GM19238 (cell line): ENCODE measurements around the gene ISM1.
"Not testable (repeated sequence)": the region's sequence is repeated elsewhere in the genome, so short reads cannot be mapped to it uniquely, and the experiment has no call there.

Source experiments
- DNase-seq: peaks from one replicate; pipeline ENCODE4 v3.0.0; 2011; ENCODE audit warnings: low spot score; ENCODE audit not compliant: insufficient read length

Gene ISM1

DNA sequence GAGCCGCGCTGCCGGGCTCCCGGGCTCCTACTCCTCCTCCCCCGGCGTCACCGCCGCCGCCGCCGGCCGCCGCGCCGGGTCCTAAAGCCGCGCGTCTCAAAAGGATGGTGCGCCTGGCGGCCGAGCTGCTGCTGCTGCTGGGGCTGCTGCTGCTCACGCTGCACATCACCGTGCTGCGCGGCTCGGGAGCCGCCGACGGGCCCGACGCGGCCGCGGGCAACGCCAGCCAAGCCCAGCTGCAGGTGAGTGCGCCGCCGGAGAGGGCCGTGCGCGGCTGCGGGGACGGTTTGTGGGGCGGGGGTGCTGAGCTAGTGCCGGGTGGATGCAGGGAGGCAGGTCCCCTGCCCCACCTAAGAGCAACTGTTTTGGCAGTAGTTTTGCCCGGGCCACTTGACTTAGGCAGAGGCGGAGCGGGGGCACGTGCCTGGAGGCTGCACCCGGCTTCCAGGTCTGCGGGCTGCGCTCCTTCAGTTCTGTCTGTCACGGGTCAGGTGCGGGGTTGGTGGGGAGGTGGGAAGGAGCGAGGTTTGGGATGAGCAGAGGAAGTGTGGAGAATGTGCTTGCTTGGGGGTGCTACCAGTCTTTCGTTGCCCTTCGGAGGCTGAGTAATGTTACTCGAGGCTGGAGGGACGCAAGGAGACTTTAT, 722 bp downstream of the ISM1 start:
- DNase-seq, result peak; percentile 51

DNA sequence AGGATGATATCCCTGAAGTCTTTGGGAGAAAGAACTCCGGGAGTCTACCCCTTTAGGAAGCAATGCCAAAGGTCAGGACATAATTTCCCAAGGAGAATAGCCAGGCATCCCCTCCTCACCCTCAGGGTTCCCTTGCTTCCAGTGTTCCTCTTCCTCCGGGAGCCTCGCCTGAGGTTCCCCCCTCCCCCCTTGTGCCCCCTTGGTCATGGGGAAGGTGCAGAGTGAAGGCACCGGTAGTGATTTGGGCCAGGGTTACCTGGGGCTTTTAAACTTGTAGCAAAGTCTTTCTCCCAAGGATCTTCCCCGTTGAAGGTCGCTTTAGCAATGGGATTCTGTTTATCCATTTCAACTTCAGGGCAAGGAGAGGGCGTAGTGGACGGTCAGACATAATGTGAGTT, 1.2 kb downstream of the ISM1 start:
- no peak for DNase-seq

DNA sequence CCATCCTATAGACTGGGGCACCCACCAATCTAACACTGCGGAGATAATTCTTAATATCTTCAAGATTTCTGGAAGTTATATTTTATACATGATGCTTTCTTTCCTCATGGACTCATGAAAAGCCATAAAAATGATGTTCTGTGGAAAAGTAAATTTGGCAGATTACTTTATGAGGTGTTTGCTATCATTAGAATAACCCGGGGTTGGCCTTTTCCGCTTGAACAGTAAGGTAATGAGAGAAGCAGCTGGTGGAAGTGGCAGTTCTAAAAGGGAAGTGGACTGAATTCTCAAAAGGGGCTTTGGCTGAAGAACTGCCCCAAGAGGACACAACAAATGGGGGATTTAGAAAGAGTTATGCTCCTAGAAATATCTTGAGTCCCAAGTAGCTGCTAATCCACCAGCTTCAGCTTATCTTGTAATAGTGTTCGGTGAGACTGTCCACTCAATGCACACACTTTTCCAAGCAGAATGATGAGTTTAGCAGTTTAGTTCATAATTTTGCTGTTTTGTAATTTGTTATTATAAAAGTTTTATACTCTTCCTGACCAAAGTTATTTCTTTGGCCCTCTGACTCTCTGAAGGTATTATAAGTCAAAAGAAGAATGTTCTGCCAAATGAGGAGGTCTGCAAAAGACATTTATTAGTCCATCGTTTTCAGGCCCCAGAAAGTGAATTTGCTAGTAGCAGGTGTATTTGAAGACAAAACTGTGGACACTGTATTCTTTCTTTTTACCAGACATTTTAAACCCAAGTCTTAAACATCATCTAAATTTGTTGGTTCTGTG, 2.9 kb downstream of the ISM1 start:
- DNase-seq, result no peak

DNA sequence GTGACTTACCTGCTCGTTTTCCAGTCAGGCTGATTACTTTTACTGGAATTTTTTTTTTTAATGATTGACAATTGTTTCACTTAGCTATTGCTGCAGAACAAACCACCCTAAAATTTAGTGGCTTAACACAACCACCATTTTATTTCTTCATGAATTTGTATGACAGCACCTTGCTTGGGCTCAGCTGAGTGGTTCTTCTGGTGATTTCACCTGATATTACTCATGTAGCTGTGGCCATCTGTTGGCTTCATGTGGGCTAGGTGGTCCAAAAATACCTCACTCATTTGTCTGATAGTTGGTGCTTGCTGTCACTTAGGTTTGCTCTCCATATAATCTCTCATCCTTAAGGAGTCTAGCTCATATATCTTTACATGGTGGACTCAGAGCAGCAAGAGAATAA, 5.3 kb downstream of the ISM1 start:
- DNase-seq, result no peak

DNA sequence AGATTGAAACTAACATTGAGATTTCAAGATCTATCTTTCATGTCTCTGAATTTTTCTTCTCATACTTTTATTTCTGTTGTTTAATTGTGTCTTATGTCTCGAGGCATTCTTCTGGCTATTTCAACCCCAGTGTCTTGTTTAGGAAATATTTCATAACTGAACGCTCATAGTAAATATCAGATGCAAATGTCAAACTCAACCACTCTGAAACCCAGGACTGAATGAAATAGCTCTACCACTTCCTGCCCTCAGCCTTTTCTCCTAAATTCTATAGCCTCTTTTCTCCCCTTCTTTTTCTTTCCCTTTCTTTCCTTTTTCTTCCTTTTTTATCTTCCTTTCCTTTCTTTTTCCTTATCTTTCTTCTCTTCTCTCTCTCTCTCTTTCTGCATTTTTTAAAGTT, 7.7 kb downstream of the ISM1 start:
- DNase-seq, result no peak

DNA sequence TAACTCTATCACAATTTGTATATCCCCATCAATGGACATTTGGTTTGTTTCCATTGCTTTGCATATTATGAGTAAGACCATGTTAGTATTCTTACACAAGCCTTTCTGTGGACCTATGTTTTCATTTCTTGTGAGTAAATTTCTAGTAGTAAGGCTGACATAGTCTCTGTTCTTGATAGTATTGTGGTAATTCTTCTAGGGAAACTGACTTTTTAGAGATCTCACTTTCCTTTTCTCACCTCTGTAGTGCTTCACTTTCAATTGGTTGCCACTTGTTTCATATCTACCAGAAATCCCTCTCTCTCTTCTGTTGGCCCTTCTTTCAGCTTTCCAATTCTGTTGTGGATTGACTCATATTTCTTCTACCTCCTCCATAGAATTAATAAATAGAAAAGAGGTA, 8.5 kb downstream of the ISM1 start:
- no peak for DNase-seq

DNA sequence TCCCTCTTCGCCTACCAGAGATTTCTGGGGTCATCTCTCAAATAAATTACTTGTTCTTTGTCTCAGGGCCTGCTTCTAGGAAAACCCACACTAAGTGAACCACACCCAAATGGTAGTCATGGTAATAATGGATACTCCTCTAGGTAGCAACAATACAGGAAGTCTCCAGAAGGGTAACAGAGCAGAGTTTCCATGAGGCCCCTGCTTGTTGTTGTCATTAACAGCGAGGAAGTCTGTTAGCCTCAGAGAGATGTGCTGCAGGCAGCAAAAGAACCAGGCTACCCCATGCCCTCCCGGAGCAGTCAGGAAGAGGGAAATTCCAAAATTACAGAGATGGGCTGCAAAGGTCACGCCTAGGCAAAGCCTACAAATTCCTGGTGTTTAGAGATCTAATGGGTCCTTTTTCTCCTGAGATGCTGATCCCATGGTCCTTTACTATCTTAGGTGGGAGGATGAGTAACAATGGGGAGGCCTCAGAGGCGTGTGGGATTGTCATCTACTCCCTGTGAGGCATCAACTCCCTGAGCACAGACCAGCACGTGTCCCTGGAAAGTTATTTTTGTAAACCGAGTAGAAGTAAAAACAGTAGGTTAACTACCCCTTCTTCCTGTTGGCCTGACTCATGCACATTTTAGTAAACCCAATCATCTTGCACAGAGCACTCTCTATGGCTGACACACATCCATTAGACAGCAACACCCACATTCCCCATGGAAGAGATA, 10.1 kb downstream of the ISM1 start:
- DNase-seq, result no peak

DNA sequence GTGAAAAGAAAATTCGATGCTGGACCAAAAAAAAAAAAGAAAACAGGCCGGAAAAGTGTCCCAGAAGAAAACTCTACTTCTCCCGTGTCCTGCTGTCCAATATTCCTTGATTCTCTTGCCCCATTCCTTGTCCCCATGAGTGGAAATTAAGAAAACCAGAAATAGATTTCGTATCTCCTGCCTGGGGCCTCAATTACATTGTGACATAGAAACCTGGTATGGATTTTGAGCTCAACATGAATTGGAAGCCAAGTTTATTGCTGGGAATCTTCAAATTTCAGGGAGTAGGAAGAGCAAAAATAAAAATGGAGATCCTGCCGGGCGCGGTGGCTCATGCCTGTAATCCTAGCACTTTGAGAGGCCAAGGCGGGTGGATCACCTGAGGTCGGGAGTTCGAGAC, 11.9 kb downstream of the ISM1 start:
- DNase-seq, result no peak

DNA sequence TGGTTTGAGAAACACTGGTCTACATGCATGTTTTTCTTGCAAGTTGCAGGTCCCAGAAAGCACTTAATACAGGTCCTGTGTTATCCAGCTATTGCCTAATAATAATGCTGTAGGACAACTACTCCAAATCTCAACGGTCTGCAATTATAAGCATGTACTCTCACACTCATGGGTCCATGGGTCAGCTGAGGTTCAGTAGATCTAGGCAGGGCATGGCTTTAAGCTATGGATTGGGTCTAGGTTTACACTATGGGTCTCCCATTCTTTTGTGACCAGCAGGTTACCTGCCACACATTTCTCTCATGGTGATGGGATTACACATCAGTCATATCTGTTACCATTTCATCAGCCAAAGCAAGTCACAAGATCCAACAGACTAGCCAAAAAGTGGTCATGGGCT, 13.9 kb downstream of the ISM1 start:
- DNase-seq, result no peak

DNA sequence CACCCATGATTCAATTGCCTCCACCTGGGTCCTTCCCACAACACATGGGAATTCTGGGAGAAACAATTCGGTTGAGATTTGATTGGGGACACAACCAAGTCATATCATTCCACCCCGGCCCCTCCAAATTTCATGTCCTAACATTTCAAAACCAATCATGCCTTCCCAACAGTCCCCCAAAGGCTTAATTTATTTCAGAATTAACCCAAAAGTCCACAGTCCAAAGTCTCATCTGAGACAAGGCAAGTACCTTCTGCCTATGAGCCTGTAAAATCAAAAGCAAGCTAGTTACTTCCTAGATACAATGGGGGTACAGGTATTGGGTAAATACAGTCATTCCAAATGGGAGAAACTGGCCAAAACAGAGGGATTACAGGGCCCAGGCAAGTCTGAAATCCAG, 15.3 kb downstream of the ISM1 start:
- DNase-seq, result not testable (repeated sequence)

DNA sequence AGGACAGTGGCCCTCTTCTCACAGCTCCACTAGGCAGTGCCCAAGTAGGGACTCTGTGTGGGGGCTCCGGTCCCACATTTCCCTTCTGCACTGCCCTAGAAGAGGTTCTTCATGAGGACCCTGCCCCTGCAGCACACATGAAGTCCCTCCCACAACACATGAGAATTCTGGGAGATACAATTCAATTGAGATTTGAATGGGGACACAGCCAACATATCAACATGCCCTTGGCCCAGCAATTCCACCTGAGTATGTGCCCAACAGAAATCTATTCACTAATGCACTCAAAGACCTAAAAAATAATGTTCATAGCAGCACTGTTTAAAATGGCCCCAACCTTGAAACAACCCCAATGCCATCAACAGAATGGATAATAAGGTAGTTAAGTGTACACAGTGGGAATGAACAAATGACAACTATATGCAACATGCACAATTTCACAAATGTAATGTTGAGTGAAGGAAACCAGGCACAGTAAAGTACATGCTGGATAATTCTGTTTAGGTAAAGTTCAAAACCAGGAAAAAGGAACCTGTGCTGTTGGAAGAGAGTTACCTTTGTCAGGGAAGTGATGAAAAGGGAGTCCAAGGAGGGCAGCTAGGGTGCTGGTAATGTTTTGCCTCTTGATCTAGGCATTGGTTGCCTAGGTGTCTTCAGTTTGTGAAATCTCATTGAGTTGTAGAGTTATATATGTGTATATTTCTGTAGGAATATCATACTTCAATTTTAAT, 16.1 kb downstream of the ISM1 start:
- no peak for DNase-seq

DNA sequence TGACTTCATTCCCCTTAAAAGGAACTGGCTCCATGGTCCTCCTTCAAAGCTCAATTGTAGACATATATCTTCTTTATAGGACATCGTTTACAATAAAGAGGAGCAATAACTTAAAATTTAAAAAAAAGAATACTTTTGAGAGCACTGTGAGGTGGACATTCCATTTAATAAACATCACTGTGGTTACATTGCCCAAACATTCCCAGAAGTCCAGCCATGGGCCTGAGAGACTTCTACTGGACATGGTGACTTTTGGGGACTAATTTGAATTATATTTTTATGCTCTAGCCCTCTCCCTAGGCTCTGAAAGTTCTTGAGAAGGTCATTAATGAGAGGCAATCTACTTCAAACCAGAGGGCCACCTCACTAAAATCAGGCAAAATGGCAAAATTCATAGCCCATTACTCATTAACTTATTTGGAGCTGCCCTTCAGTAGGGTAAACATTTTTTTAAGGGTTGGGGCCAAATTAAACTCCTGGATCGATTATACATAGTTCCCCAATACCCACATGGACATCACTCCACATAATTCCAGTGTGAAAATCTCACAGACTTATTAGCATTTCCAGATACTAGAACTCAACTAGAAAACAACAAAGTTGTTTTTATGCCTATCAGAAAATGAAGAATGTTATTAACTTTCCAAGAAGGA, 17.1 kb downstream of the ISM1 start:
- no peak for DNase-seq

DNA sequence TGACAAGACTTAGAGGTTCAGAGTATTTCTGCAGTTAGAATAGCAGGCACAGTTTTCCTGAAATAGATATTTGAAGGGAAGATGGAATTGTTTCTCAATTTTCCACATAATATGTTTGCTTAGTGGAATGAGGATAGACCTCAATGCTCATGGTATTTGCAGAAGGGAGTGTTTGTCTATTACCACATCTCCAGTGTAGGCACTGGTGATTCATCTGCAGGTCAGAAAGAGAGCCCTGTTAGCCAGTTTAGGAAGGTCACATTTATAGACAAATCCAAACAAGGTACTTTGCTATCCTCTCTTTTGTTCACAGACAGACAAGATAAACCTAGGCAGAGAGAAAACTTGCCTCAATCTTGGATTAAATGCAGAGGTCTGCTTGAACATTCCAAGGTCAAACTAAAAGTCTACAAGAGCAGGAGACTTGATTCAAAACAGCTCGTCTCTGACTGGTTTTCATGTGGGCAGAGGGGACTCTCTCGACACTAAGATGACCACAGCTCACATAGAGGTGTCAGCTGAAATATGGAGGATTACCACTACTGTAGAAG, 22.8 kb downstream of the ISM1 start:
- no peak for DNase-seq

DNA sequence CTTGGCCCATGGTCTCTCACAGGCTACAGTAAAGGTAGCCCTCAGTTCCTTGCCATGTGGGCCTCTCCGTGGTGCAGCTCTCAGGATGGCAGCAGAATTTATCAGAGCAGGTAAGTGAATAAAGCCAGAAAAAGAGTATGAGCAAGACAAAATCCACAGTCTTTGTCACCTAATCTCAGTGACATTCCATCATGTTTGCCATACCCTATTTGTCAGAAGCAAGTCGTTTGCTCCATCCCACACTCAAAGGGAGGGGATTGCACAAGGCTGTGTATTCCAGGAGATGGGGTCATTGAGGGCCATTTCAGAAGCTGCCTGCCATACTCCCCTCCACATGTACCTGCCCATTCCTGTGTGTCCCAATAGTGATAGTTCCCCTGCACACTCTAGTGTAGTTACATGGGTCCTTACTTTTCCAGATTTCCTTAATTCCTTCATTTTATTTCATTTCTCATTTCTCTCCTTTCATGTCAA, 24.2 kb downstream of the ISM1 start:
- no peak for DNase-seq

DNA sequence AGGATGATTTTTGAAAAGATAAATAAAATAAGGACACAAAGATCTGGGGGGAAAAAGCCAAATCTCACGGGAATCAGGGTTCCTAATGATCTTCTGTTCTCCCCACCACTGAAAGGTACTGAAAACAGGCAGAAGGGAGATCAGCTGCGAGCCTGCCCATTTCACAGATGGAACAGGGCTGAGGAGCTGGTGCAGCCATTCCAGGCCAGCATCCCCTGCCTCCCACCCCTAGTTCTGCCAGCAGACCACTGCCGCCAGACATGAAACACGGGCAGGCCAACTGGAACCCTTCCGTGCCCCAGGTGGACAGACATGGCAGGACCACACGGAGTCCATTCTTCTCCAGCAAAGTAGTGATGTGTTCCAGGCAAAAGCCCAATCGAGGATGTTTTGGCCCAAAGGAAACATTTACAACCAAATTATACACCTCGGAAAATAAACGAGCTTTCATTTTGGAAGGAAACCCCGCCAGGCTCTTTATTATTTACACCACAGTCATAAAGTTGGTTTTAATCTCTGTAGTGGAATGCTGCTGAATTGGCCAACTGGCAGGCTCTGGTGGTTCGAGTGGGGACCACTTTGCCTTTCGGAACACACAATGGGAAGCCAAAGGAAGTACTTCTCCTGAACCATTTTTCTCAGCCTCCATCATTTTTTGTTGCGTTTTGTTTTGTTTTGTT, 28.2 kb downstream of the ISM1 start:
- no peak for DNase-seq

DNA sequence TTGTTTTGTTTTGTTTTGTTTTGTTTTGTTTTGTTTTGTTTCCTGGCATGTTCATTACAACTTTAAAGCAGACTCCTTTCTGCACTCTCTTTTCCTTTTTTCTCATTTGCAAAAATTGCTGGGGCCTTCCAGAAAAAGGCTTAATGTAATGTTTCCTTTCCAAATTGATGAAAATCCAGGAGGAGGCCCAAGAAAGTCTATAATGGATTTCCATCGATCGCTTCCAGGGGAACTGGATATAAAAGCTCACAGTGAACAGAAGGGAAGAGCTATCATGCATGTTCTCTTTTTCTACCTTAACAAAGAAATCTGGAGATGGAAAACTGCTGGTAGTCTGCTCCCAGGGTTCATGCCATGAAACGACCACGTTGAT, 28.7 kb downstream of the ISM1 start:
- DNase-seq, result no peak

DNA sequence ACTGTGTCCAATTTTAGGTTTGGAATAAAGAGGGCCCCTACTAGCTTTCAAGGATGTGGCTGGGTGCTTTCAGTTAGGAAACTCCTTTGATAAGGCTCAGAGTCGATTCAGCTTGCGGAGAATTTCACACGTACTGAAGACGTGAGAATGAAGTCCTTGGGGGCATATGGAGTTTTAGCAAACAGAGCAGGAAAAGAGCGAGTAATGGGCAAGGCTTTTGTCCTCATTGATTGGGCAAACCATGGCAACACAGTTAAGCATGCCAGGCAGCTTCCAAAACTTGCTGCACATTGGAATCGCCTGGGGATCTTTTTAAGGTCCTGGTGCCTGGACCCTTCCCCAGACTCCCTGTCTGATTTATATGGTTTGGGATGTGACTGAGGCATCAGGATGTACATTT, 29.2 kb downstream of the ISM1 start:
- no peak for DNase-seq

DNA sequence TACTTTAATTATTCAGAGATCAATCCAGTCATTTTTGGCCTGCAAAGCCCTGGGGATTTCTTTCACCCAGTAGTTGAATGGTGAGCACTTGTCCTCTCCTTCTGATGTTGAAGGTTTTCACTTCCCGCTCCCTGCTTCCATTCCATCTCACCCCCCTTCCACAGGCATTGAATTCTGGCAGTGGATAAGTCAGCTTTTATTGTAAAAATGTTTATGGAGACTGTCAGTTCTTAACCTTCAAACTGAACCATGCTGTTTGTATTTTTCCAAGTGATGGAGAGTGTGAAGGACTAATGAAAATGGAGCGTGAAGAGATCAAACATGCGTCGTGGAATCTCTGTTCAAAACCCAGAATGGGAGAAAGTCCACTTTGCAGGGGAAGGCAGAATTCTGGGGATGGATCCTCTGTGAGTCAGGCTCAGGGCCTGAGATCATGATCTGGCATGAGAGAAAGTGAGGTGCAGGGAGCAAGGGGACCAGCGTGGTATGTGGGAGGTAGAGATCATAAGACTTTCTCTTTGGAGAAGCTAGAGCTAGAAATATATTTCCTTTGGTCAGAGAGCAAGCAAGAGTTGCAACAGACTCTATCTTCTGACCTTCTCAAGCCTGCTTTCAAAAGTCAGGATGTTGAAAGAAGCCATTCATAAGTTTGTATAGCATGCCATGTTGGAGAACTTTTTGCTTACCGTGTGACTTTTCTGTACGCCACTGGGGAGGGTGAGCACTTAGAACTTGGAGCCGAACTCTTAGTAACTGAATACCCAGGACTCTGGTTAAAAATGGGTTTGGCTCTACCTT, 30.2 kb downstream of the ISM1 start:
- DNase-seq, result no peak

DNA sequence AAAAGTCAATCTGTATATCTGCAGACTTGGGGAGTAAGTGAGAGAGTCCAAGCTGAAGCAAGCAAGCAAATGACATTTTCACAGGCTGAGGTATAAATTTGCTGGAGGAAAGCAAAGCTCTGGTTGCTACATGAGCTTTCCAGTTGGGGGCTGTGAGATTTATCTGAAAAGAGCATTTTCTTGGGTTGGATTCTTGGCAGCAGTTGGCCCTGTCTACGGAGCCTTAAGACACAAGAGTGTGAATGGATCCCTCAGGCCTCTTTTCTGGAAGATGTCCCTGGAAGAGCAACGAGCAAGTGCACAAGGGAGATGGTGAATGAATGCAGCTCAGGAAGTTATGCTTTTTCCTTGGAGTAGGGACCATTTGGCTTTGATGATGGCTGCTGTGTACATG, 30.8 kb downstream of the ISM1 start:
- no peak for DNase-seq

DNA sequence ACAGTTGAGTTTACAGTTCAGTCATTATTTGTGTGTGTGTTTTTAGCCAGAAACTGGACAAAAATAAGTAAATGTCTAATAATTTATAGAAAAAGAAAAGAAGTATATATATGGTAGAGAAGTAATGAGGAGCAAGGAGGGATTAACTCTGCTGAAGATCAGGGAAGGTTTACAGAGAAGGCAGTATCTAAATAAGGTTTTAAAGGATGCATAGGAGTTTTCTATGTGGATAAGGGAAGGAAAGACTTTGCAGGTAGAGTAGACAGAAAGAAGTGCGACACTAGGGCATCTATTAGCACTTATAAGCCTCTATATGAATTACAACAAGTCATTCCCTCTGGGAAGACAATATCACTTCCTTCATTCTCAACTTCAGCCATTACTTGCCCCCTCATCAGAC, 34.3 kb downstream of the ISM1 start:
- DNase-seq, result no peak
